Measurements from ENCODE around the gene SHCBP1L. TPM values are rescaled to one million over a fixed set of nuclear protein-coding genes. Genes with fewer than 3 reads are reported as not detected.

Gene SHCBP1L
- total RNA-seq, 2 experiments from 2014 or later, result not detected

GRCh38 chr1:182977480-182977879 lies 24.5 kb upstream of the SHCBP1L start:
- CTCF ChIA-PET, result no interaction called here
- no peaks in the 10 kb centered on the region for H3K9me3 Mint-ChIP-seq
- H3K36me3 Mint-ChIP-seq (ENCODE audit: low read depth), result no peaks in the 10 kb centered on the region
- H3K27me3 Mint-ChIP-seq, result peaks cover 15% of the 10 kb centered on the region
- H3K4me1 Mint-ChIP-seq, result no peaks in the 10 kb centered on the region
- no peak for DNase-seq
- H3K27ac Mint-ChIP-seq, result no peak overlapping the region
- H3K4me3 Mint-ChIP-seq, result no peak overlapping the region
- POLR2A ChIA-PET, result no interaction called here

DNA sequence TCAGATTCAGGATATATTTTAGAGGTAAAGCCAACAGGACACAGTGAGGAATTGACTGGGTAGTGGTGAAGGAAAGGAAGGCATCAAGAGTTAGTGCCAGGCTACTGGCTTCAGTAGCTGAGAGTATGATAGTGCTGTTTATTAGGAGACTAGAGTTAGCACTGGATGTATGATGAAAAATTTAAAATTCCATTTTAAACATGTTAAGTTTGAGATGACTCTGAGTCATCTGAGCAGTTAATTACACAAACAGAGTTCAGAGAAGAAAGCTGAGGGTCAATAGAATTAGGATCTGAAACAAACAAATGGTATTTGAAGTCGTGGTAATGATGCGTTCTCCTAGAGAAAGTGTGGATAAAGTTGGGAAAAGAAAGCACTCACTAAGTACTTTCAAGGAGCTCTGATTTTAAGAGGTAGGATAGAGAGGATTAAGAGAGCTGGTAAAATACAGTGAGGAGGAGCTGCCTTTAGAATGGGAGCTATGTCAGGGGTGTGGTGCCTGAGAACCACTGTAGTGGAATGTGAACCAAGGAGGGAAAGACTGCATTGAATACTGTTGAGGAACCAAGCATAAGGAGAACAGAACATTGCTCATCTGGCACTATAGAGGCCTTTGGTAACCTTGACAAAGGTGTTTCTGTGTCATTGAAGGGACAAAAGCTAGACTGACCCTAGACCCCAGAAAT lies 21.7 kb upstream of the SHCBP1L start:
- no peaks in the 10 kb centered on the region for H3K4me1 Mint-ChIP-seq
- no peaks in the 10 kb centered on the region for H3K9me3 Mint-ChIP-seq
- no peak overlapping the region for H3K27ac Mint-ChIP-seq
- H3K36me3 Mint-ChIP-seq (ENCODE audit: low read depth), result no peaks in the 10 kb centered on the region
- DNase-seq, result no peak
- peaks cover 22% of the 10 kb centered on the region for H3K27me3 Mint-ChIP-seq
- ChIA-PET POLR2A (no interaction called here), CTCF (interaction anchor here (1.0 to 1.5 kb wide), 2 partner anchors 9 to 12 kb away, joined by 3 read pairs; no protein-coding TSS in a partner anchor)
- H3K4me3 Mint-ChIP-seq, result no peak overlapping the region

DNA sequence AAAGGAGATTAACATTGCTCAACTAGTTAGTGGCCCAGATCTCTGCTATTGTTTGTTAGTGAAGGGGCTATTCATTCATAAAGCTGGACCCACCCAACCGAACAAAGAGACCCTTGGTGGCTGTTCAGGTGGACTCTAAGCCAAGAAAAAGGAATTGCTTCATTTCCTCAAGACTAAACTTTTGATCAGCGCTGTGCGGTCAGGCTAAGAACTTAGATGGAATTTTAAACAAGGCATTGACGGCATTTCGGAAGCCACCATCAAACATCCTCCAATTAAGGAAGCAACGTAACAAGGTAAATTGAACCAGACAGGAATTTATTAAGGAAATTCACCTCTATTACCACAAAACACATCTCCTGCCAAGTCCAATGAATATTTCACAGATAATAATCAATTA lies 19.9 kb upstream of the SHCBP1L start:
- ChIA-PET CTCF (no interaction called here), POLR2A (no interaction called here)
- no peaks in the 10 kb centered on the region for H3K9me3 Mint-ChIP-seq
- no peak overlapping the region for H3K27ac Mint-ChIP-seq
- H3K4me3 Mint-ChIP-seq, result no peak overlapping the region
- no peak for DNase-seq
- no peaks in the 10 kb centered on the region for H3K4me1 Mint-ChIP-seq
- H3K36me3 Mint-ChIP-seq (ENCODE audit: low read depth), result no peaks in the 10 kb centered on the region
- peaks cover 33% of the 10 kb centered on the region for H3K27me3 Mint-ChIP-seq

DNA sequence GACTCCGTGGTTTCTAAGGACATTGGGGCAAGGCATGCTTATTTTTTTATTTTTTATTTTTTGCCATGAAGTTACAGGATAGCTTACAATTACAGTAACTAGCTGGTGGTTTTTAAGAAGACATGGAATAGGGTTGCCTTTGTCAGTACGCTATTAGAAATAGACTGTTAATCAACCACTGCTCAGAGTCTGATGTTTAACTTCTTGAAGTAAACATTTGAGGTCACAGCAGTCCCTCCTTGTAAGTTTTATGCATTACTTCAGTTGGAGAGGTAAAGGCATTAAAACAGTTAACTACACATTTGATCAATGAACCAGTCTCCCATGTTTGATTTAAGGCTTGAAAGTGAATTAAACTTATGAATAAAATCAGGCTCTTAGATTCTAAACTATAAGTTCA lies 19.3 kb upstream of the SHCBP1L start:
- ChIA-PET POLR2A (no interaction called here), CTCF (no interaction called here)
- H3K9me3 Mint-ChIP-seq, result no peaks in the 10 kb centered on the region
- no peaks in the 10 kb centered on the region for H3K4me1 Mint-ChIP-seq
- H3K27me3 Mint-ChIP-seq, result peaks cover 33% of the 10 kb centered on the region
- no peak overlapping the region for H3K4me3 Mint-ChIP-seq
- DNase-seq, result no peak
- no peak overlapping the region for H3K27ac Mint-ChIP-seq
- H3K36me3 Mint-ChIP-seq (ENCODE audit: low read depth), result no peaks in the 10 kb centered on the region

DNA sequence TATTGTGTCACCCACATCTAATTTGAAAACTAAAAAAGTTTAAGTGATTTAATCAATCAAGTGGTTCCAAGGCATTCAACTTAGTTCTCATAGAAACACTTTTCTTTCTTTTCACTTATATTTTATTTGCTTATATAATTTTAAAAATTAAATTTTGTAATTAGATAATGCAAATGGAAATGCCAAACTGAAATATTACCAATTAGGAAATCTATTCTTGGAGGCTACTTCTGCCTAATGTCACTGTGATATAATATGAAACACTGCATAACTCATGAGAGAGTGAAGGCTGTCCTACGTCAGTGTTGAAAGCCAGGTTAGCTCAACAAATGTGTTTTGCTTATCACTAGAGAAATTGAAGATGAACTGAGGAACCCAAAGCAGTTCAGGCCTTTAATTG lies 18.3 kb upstream of the SHCBP1L start:
- Mint-ChIP-seq H3K27me3 (peaks cover 33% of the 10 kb centered on the region), H3K36me3 (ENCODE audit: low read depth) (no peaks in the 10 kb centered on the region), H3K27ac (no peak overlapping the region), H3K9me3 (no peaks in the 10 kb centered on the region), H3K4me1 (no peaks in the 10 kb centered on the region), H3K4me3 (no peak overlapping the region)
- no peak for DNase-seq
- ChIA-PET CTCF (no interaction called here), POLR2A (no interaction called here)

DNA sequence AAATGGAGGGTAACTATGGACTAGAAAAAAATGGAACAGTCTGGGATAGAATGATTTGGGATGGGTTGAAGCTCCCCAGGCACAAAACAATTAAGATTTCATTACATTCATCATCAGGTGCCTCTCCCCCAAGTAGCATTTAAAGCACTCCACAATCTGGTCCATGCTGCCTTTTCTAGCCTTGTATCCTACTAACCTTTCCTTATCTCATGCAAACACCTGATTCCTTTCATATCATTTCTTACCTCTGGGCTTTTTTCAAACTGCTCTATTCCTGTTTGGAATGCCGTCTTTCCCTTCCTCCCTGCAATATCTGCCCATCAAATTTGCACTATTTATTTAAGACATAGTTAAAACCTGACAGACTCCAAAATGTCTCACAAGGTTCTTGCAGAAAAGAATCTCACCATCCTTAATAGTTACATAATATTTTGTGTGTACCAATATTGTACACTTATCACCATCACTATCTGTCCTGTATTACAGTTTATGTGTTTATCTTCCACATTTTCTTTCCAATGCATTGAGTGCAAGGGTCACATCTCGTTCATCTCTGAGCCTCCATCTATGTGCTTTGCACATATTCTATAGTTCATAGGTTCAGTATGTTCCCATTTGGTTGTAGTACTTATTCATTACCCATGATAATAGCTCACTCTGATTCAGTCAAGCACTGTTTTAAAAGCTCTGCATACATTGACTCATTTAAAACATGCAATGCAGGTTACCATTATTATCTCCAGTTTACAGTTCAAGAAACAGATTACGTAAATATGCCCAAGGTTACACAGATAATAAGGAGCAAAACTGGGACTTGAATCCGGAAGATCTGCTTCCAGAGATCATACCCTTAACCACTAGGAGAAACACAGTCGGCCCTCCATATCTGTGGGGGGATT lies 16.1 kb upstream of the SHCBP1L start:
- Mint-ChIP-seq H3K9me3 (no peaks in the 10 kb centered on the region), H3K36me3 (ENCODE audit: low read depth) (no peaks in the 10 kb centered on the region), H3K4me1 (no peaks in the 10 kb centered on the region), H3K4me3 (no peak overlapping the region), H3K27me3 (peaks cover 27% of the 10 kb centered on the region), H3K27ac (no peak overlapping the region)
- CTCF ChIA-PET, result no interaction called here
- POLR2A ChIA-PET, result no interaction called here
- no peak for DNase-seq

DNA sequence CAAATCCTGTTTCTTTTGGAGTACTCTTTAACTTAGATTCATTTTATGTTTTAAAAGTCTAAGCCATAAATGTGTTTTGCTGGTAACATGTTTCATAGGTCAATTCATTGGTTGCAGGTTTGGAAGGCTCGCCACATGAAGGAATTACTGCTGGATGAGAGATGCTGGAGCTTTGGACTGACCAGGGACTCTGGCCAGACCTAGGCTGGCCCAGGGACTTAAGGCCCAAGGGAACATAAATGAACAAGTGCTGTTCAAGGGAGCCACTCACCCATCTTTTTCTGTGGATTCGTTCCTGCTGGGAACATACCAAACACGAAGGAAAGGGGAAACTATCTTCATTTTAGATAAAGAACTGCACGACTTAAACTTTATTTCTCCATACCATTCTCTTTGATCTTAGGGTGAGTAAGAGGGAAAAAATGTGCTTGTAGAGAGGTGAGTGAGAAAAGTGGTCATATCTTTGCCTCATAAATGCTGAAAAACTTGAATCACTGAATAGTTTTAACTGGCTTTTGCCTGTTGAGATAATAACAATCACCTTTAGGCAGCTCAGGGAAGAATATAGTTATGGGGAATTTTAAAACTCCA lies 15.3 kb upstream of the SHCBP1L start:
- POLR2A ChIA-PET, result no interaction called here
- Mint-ChIP-seq H3K9me3 (no peaks in the 10 kb centered on the region), H3K27ac (no peak overlapping the region), H3K27me3 (peaks cover 25% of the 10 kb centered on the region), H3K36me3 (ENCODE audit: low read depth) (no peaks in the 10 kb centered on the region), H3K4me1 (no peaks in the 10 kb centered on the region), H3K4me3 (no peak overlapping the region)
- DNase-seq, result no peak
- CTCF ChIA-PET, result no interaction called here

- Mint-ChIP-seq H3K27ac (no peak overlapping the region), H3K27me3 (peaks cover 18% of the 10 kb centered on the region), H3K36me3 (ENCODE audit: low read depth) (no peaks in the 10 kb centered on the region), H3K4me1 (no peaks in the 10 kb centered on the region), H3K9me3 (no peaks in the 10 kb centered on the region), H3K4me3 (no peak overlapping the region)
- no peak for DNase-seq
- ChIA-PET CTCF (interaction anchor here (0.6 to 1.3 kb wide), 2 partner anchors 9 to 49 kb away, joined by 3 read pairs; no protein-coding TSS in a partner anchor), POLR2A (no interaction called here)
Observed at GRCh38 chr1:182965861-182966260, 12.9 kb upstream of the SHCBP1L start.

DNA sequence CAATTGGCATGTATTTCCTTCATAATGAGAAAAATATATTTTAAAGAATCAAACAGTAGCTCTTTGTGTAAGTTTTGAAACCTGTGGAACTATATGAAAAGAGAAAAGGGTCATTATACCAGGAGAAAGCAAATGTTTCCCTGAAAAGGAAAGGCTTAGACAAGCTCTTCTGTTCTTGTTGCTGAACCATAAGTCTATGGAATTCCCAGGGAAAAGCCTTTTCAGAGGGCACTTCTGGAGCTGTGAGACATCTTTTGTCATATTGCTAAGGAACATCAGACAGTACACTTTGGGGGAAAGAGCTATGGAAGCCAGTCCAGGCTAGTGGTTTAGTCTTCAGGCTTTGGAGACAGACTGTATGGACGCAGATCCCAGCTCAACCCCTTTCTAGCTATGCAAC lies 12.1 kb upstream of the SHCBP1L start:
- no peak overlapping the region for H3K4me3 Mint-ChIP-seq
- no peak for DNase-seq
- no peak overlapping the region for H3K27ac Mint-ChIP-seq
- peaks cover 20% of the 10 kb centered on the region for H3K27me3 Mint-ChIP-seq
- POLR2A ChIA-PET, result no interaction called here
- CTCF ChIA-PET, result interaction anchor here (1.3 kb wide), 1 partner anchor 10 kb away, joined by 3 read pairs; no protein-coding TSS in a partner anchor
- H3K9me3 Mint-ChIP-seq, result no peaks in the 10 kb centered on the region
- no peaks in the 10 kb centered on the region for H3K36me3 Mint-ChIP-seq (ENCODE audit: low read depth)
- H3K4me1 Mint-ChIP-seq, result no peaks in the 10 kb centered on the region

- no peaks in the 10 kb centered on the region for H3K9me3 Mint-ChIP-seq
- no peak overlapping the region for H3K4me3 Mint-ChIP-seq
- no peak overlapping the region for H3K27ac Mint-ChIP-seq
- peaks cover 8% of the 10 kb centered on the region for H3K27me3 Mint-ChIP-seq
- no peaks in the 10 kb centered on the region for H3K4me1 Mint-ChIP-seq
- H3K36me3 Mint-ChIP-seq (ENCODE audit: low read depth), result no peaks in the 10 kb centered on the region
- CTCF ChIA-PET, result interaction anchor here (0.8 to 1.5 kb wide), 2 partner anchors 12 to 321 kb away, joined by 3 read pairs; no protein-coding TSS in a partner anchor
- DNase-seq, result peak; percentile 21
- POLR2A ChIA-PET, result no interaction called here
Observed at GRCh38 chr1:182962554-182963115, 9.7 kb upstream of the SHCBP1L start.

DNA sequence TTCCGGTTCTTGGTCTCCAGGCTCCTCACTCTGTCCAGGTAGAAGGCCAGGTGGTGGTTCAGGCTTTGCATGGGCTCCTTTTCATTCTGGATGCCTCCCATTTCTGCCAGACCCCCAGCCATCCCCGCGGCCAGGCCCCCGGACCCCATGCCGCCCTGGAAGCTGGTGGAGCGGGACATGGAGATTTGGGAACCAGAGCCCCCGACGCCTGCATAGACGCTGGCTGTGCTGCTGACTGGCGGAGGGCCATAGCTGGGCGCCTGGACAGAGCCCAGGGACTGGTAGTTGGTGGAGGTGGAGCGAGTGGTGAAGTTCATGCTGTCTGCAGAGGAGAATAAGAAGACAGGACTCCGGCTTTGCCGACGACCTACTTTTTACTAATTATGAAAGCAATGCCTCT lies 7.1 kb upstream of the SHCBP1L start:
- no peak overlapping the region for H3K4me3 Mint-ChIP-seq
- no peaks in the 10 kb centered on the region for H3K9me3 Mint-ChIP-seq
- H3K27me3 Mint-ChIP-seq, result peaks cover 11% of the 10 kb centered on the region
- no peaks in the 10 kb centered on the region for H3K36me3 Mint-ChIP-seq (ENCODE audit: low read depth)
- POLR2A ChIA-PET, result no interaction called here
- no peak overlapping the region for H3K27ac Mint-ChIP-seq
- DNase-seq, result no peak
- H3K4me1 Mint-ChIP-seq, result no peaks in the 10 kb centered on the region
- CTCF ChIA-PET, result no interaction called here

GRCh38 chr1:182957902-182958395 lies 5.0 kb upstream of the SHCBP1L start:
- no peaks in the 10 kb centered on the region for H3K36me3 Mint-ChIP-seq (ENCODE audit: low read depth)
- H3K27me3 Mint-ChIP-seq, result peaks cover 18% of the 10 kb centered on the region
- no peak overlapping the region for H3K27ac Mint-ChIP-seq
- H3K4me1 Mint-ChIP-seq, result no peaks in the 10 kb centered on the region
- DNase-seq, result no peak
- no peaks in the 10 kb centered on the region for H3K9me3 Mint-ChIP-seq
- ChIA-PET POLR2A (no interaction called here), CTCF (interaction anchor here (0.6 kb wide), 1 partner anchor 515 kb away, joined by 3 read pairs; no protein-coding TSS in a partner anchor)
- H3K4me3 Mint-ChIP-seq, result no peak overlapping the region
